NOMO-1 treated with DMSO at 0.1 percent for 48 hours (cell line): ENCODE measurements around the gene SHISA4.

Experiments used
- DNase-seq: peaks from one replicate; lab custom pipeline; 2025; ENCODE audit not compliant: unreplicated experiment; lab: John Stamatoyannopoulos, UW

SHISA4 gene

DNA sequence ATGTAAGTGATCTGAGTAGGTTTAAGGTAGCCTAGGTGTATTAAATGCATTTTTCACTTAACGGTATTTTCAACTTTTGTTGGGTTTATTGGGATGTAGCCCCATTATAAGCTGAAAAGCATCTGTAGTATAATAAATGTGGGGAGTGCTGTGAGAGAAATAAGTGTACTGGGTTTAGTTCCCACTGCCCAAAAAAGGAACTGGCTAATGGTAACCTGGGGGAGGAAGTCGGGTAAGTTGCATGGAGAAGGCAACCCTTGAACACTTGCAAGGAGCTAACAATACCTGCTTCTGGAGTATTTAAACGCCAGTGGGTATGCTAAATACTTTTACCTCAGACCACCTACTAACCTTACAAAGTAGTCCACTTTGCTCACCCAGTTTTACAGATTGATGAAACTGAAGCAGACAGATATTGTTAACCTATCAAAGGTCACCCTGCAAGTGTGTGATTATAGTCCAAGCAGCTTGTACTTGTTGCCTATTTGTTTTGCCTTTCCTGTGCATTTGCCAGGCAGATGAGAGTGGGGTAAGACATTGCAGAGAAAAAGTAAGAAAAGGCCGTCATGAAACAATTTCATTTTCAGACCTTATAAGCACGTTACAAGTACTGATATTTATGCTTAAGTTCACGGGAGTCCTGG lies 7.6 kb upstream of the SHISA4 start:
- DNase-seq: peak; percentile 37

DNA sequence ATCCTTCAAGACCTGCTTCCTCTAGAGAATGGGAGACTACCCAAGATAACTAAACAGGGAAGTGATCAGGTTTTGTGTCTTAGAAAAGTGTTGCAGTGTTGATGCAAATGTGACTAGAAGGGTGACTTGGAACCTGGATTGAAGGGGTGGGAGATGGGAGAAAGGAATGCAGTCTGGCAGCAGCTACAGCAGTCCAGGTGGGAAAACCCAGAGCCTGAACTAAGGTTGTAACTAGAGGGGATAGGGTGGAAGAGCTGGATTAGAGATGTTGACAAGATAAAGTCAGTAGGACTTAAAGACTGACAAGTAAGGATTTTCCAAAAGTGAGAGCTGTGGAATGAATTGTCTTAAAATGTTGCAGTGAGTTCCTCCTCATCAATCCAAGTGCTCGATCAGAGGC lies 7.1 kb upstream of the SHISA4 start:
- no peak for DNase-seq

DNA sequence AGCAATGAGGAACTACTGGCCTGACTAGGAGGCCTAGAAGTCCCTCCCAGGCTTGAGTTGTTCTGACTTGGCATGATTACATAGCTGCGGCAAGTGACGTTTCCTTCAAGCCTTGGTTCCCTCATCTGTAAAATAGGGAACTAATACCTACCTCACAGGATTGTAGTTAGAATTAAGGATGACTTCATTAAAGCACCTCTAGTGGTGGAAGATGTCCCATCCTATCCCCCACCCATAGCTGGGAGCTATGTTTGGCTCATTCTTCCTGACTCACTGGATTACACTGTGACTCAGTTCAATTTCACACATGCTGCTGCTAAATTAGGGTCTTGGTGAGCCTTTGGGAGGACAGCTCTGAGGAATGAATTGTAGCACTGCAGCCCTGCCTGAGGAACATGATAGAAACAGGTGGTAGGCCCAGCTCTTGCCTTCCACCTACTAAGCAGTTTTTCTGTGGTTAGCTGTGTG lies 6.0 kb upstream of the SHISA4 start:
- DNase-seq: peak; percentile 96

DNA sequence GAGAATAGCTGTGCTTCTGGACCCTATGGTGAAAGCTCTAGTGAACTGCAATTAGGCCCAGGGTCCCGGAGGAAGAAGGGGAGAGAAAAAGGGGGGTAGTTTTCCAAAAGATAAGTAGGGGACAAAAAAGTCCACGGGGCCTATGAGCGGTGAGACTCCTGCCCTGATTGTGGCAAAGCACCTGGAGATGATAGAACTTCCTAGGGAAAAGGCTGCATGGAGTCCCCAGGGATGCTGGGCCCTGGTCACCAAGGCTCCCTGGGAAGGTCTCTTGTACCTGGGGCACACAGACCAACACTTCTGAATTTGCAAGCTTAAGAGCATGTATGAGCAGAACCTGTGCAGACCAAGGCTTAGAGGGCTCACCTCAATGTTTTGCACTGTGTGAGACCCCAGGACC lies 5.4 kb upstream of the SHISA4 start:
- no peak for DNase-seq

DNA sequence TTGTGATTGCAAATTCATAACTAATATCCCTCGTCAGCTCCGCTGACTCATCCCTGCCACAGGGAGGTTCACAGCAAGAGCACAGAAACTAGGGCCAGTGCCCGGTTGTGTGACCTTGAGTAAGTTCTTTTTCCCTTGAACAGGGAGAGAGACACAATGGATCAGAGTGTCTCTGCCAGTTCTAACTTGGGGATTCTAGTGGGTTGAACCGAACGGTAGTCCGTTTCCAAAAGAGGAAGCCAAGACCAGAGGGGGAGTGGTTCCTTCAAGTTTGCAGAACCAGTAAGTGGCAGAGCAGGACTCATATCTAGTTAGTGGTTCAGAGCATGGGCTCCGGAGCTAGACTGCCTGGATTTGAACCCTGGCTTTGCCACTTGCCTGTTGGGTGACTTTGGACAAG lies 4.9 kb upstream of the SHISA4 start:
- DNase-seq: peak; percentile 86

DNA sequence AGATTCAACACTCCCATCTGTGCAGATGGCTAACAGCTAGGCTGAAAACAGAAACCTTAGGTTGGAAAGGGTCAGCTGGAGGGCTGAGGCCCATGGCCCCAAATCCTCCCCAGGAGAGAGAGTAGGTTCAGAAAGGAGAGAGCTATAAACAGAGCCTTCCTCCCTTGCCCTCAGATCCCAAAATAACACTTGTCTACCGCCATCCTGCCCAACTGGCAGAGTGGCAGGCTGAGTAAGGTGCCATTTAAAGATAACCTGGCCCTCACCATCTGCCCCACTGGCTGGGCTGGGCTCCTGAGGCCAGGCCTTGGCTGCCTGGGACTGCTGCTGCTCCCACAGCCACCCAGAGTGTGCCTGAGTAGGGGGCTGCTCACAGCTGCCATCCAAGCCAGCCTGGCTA lies 4.3 kb upstream of the SHISA4 start:
- DNase-seq: no peak

DNA sequence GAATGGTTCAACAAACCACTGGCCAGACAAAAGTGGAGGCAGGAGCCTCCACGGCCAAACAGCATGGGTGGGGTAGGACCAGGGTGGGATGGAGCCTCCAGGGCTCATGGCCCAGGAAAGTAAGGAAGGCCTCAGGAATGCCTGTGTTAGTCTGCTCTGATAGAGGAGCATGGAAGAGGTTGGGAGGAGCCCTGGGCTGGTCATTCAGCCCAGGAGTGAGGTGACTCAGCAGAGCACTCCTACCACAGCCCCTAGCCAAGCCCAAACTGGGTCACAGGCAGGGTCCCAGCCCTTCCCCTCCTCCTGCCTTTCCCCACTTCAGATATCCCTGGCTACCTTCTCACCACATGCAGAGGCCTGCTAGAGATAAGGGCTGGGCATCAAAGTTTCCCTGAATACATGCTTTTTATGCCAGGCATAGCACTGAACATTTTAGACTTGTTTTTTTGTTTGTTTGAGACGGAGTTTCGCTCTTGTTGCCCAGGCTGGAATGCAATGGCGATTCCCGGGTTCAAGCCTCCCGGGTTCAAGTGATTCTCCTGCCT lies 3.1 kb upstream of the SHISA4 start:
- DNase-seq: no peak

DNA sequence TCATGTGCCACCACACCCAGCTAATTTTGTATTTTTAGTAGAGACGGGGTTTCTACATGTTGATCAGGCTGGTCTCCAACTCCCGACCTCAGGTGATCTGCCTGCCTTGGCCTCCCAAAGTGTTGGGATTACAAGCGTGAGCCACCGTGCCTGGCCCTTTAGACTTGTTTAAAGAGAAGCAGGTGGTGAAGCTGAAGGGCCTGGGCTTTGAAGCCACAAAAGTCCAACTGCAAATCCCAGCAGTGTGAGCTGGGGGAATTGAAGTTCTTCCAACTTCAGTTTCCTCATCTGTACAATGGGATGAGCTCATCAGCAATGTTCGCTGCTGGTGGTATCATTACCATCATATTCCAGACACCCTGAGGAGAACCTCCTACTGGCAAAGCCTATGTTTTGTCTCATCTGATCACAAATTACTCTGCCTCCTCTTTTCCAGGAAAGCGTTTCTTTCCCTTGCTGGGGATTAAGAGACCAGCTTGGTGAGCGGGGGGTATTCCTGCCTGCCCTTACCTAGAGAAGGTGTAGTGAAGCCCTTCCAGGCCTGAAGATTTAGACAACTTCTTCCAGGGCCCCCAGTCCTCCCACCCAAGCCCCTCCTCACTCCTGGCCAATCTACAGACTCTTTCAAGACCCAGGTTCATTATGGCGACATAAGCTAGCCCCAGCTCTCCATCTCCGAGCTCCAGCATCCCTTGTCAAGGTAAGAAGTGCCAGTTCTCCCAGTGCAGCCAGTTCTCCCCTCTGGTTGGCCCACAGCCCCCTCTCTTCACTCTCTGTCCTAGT lies 2.4 kb upstream of the SHISA4 start:
- no peak for DNase-seq

DNA sequence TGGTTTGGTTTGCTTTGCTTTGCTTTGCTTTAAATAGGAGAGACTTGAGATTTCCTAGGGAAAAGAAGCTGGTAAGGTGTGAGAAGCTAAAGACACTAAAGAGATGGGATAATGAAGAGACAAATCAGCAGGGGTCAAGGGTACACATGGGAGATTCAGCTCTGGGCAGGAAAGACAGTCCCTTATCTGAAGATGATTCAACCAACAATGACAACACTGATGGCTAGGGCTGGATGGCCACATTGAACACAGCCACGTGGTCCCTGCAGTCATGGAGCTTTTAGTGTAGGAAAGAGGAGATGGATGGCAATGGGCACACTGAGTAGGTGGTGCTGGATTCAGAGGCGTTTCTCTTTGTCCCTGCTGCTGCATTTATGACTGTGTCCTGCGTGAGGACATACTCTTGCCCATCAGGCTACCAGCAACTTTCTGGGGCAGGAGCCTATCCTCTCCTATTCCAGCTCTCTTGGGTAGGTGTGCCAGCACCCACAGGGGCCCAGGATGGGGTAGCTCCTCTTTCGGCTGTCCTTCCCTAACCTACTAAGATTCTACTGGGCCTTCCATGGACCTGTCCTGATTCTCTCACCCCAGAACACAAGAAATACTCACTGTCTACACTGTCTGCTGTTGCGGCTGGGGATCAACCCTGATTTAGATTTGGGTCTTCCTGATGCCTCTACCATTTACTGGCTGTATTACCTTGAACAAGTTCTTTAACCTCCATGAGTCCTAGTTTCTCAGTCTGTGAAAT lies 1.4 kb upstream of the SHISA4 start:
- no peak for DNase-seq

DNA sequence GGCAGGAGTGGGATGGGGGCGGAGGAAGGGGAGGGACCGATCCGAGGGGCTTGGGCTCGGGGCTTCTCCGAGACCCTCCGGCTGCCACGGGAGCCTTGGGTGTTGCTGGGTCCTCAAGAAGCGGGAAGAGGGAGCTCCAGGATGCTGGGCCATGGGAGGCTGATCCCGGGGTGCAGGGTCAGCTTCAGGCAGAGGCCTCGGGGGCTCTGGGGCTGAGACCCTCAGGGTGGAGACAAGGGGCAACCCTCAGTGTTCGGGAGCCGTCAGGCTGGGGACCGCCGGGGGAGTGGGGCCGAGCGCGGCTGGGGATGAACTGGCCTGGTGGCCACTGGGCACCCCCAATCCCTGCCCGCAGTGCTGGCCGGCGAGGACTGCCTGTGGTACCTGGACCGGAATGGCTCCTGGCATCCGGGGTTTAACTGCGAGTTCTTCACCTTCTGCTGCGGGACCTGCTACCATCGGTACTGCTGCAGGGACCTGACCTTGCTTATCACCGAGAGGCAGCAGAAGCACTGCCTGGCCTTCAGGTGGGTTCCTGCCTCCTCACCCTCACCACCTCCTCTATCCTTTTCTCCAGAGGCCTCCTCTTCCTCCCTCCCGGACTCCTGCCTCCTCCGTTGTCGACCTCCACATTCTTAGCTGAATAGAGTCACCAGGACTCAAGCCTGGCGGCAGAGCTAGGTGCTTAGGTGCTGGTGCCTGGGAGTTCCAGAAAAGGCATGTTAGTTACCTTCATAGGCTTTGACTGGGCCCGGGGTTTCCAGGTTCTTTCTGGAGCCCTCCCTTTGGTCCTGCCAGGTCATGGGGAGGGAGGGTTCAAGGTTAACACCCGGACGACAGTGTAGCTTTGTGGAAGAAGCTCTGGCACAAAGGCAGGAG lies 631 bp downstream of the SHISA4 start:
- no peak for DNase-seq

DNA sequence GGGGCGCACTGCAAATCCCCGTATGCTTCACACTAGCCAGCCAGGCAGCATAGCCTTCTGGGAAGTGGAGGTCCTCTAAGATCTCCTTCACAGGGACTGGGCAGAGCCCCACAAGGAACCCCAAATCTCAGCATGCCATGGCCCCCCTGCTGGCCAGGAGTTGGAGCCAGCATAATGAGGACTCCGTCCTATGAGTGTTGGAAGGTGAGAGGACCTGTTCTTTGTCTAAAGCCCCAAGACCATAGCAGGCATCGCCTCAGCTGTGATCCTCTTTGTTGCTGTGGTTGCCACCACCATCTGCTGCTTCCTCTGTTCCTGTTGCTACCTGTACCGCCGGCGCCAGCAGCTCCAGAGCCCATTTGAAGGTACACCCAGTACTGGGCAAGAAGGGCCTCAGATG lies 1.5 kb downstream of the SHISA4 start:
- DNase-seq: no peak

DNA sequence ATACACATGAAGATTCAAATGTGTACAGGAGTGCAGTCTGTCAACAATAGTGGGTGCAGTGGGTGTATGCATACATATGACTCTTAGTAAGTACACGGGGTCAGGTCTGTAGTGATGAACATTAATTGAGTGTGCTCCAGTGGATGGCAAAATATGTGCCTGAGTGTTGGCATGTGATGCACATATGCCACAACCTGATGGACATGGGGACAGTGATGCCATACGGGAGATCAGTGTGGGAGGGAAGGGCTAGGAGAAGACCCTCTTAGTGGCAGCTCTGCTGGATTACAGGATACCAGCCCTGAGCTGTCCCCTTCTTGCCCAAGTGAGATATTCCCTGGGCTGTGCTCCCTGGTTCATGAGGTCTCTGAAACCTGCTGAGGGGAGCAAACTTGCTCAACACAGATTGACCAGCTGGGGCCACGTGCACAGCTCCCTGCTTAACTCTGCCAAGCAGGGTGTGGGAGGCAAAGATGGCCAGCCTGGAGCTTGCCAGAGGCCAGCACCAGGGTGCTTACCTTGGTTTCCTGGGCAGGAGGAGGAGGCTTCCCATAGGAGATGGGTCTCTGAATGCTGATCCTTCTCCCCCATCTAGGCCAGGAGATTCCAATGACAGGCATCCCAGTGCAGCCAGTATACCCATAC lies 2.2 kb downstream of the SHISA4 start:
- no peak for DNase-seq

DNA sequence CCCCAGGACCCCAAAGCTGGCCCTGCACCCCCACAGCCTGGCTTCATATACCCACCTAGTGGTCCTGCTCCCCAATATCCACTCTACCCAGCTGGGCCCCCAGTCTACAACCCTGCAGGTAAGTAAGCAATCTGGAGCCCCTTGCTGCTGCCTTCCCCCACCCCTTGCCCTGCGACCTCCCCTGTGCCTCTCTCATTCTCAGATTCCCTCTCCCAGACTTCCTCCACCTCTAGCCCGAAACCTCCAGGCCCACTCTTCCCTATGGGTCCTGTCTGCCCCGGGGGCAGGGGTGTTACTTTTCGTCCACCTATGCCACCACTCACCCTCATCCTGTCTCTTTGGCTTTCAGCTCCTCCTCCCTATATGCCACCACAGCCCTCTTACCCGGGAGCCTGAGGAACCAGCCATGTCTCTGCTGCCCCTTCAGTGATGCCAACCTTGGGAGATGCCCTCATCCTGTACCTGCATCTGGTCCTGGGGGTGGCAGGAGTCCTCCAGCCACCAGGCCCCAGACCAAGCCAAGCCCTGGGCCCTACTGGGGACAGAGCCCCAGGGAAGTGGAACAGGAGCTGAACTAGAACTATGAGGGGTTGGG lies 2.9 kb downstream of the SHISA4 start:
- no peak for DNase-seq

DNA sequence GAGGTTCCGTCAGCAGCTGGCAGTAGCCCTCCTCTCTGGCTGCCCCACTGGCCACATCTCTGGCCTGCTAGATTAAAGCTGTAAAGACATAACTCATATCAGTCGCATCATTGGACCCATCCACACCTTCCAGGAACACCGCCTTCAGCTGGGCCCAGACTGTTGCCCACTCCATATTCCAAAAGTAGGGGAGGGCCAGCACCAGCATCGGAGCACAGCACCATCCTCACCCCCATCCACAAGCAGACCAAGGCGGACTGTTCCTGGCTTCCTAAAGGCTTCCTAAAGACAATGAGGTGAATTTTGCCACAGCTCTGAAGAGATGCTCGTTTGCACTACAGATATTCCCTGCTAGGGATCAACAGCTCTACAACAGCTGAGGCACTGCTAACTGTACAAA lies 3.5 kb downstream of the SHISA4 start:
- no peak for DNase-seq

DNA sequence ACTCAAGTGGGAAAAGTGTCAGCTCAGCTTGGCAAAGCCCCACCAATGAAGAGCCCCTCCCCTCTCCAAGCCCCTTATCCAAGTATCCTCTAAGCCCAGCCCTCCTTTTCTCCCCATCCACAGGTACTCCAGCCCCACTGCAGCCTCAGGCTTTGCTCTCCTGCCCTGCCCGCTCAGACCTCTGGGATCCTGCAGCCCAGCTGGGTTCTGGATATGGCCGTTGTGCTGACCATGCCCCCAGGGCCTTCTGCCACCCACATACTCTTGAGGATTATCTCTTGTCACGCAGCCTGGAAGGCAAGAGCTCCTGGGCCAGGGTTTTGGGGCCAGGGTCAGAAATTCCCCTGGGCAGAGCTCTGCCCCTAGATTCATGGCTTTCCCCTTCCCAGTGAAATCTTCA lies 4.7 kb downstream of the SHISA4 start:
- no peak for DNase-seq

DNA sequence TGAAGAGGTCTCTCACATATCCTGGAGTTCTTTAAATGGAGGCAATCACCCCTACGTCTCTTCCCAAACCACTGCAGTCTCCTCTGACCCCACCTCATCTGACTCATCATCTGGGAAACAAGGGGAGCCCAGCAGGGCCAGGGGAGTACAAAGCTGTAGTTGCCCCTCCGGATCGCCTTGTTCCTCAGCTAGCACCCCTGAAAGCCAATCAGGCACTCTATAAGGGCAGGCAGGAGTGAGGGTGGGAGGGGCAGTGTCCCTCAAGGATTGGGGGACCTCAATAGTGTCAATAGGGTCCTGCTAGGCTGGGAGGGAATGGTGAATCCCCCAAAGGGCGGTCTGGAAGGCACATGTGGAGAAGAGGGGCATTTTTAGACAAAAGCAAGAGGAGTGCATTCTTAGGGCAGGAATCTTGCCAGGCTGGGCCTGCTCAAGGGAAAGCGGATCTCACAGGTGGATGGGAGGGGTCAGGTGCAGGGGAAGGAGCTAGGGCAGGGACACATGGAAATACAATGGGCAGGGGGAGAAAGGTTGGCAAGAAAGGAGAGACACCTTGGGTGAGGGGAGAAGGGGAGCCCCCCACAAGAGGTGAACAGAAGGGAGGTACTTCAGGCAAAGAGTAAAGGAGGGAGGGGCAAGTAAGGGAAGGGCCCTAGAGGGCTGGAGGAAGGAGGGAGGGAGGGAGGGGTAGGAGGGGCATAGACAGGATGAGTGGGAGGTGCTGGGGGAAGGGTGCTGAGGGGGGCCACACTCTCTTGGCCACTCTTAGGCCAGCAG lies 5.8 kb downstream of the SHISA4 start:
- no peak for DNase-seq

DNA sequence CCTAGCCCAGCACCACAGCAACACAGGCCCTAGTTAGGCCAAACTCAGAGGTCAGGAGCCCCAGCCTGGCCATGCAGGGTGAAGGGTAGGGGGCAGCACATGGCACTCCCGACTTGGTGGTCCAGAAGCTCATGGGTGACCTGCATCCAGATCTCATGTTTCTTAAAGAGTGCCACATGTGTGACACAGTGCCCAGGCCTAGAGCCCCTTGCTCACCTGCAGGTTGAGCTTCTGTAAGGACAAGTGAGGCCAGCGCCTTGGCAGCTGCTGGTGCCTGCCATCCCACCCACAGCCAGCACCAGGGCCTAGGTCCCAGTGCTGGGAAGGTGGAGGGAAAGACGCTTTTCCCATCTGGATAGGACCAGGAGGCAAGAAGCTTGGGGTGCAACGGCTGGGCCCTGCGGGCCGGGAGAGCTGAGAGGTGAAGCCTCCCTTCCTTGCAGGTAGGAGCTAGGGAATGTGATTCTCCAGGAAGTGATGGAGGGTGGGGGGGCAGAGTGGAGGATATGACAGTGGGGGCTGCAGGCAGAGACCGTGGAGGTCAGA lies 6.5 kb downstream of the SHISA4 start:
- DNase-seq: no peak

DNA sequence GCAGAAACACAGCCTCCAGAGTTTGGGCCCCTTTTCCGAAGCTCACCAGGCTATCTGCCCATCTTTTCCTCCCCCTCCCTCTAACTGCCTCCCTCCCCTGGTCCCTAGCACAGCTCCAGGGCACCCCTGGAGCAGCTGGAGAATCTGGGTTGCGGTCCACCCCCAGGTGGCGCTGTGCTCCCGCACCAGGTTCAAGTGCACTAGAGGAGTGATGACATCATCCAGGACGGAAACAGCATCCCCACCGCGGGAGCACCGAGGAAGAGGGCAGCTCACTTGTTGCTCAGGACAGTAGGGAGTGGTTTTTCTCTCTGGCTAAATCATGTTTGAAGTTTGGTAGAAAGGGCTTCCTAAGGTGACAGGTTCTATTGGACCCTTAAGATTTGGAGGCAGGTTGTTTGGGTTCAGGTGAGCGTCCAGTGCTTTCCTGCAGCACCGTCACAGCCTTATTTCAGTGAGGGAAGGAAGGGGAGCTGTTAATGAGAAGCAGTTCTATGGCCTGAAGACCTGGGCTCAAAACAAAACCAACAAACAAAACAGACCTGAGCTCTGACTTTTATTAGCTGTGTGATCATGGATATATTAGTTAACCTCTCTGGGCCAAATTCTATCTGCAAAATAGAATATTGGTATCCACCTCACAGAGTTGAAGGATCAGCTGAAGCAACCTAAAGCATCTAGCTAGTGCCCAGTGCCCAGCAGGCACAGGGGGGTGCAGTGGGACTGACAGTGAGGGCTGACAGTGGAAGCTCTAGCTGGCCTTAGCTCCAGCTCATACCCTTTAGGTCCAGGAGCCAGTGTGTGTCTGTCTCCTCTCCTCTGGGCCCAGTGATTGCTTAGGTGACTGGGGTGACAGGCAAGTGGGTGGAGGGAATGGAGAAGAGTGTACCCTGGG lies 7.5 kb downstream of the SHISA4 start:
- DNase-seq: peak; percentile 74
